HG02884 (cell line): ENCODE data around the gene STRN4.

Experiments used
- ATAC-seq: cut with Tn5 transposase; IDR thresholded peaks from one replicate; pipeline ENCODE4 v1.9.1; 2021; ENCODE audit warnings: mild to moderate bottlenecking, moderate library complexity; ENCODE audit not compliant: unreplicated experiment

STRN4 gene

DNA sequence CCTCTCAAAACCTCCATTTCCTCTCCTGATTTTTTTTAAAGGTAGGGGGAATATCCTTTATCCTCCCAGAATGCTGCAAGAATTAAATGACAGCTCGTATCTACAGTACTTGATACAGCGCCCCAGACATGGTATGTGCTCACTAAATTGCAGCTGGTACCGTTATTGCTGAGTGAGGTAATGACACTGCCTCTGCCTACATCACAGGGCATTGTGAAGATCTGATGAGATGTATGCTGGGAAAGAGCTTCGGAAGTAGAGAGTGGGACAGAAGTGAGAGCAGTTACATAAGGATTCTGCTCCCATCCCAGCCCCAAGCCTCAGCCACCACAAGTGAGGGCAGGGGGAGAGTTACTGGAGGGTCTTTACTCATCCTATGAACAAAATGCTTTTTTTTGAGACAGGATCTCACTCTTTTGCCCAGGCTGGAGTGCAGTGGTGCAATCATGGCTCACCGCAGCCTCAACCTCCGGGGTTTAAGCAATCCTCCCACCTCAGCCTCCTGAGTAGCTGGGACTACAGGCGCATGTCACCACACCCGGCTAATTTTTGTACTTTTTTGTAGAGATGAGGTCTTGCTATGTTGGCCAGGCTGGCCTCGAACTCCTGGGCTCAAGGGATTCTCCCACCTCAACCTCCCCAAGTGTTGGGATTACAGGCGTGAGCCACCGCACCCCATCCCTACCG, 2.1 kb downstream of the STRN4 start:
- no peak for ATAC-seq

DNA sequence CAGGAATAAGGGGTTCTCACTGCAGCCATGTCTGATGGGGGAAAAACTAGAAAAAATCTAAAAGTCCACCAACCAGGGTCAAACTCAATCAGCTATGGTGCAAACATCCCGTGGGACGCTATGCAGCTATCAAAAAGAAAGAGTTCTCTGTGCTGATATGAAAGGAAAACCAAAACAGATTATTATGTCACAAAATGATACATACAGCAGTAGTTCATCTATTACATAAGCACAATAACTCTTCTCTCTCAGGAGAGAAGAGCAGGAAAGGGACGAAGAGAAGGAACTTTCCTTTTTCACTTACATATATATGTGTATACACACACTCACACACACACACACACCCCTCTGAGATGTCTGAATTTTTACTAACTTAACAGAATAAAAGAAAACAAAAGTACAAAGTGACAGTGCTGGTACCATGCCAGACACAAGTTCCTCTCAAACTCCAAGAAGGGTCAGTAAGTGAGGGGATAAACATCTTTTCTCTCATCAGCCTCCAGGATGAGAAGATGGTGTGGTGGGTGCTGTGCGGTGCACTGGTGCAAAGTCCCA, 3.2 kb downstream of the STRN4 start:
- ATAC-seq, result no peak

DNA sequence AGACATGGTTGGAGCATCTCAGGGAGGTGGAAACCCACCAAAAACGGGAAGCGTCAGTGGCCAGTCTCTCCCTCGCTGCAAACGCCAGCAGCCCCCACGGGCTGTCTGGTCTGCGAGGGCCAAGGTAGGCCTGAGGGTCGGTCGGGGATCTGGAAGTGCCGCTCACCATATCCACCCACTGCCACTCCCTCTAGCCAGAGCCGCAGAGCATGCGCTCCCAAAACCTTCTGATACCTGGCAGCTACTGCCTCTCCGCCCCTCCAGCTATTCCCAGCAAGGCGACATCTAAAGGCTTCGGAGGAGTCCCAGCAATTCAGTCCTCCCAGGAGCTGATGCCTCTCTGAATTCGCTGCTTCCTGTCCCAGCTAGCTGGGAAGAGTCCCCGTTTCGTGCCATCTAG, 4.8 kb downstream of the STRN4 start:
- ATAC-seq, result no peak

DNA sequence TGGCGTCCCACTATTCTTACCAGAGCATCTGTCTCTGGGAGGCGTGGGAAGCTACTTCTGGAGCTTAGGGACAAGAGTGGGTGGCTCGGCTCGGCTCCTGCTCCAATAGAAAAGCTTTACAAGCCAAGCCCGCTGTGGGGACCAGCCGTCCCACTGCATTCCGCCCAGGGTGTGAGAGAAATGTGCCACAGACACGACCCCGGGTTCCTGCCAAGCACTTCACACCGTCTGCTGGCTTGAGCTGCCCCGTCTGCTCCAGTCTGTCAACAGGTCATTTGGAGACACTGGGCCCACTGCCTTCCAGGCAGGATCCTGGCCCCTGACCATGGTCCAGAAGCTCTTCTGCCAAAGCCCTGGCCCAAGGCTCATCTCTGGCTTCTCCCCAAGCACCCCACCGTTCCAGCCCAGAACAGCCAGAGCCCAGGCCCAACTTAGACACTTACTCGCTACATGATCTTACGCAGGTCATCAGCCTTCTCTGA, 6.9 kb downstream of the STRN4 start:
- ATAC-seq, result no peak

DNA sequence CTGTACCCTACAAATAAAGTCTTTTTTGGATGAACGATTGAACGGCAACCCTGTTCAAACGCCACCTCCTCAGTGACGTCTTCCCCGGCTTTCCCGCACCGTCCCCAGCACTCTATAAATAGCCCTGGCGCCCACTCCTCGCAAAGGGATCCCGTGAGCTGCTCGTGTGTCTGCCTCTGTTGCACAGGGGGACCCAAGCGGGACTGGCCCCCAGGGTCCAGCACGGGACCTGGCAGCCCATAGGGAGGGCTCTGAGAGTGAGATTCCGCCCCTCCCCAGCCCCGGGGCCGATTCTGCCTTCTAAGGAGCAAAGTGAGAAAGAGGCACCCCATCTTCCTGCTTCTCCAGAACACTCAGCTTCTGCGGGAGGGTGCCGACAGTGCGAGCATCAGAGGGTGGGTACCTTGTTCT, 8.5 kb downstream of the STRN4 start:
- no peak for ATAC-seq

DNA sequence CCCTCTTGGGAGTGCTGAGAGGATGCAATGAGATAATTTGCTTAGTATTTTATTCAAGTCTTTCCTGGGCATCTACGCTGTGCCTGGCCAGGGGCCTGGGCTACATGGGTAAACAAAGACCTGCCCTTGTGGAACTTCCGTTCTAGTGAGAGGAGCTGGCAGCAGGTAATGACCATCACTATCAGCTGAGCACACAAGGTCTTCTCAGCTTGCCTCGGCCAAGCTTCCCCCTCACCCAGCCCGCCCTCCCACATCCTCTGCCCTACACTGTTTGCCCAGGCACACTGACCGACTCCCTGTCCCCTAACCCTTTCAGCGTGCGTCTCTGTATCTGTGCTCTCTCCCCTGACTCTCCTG, 9.0 kb downstream of the STRN4 start:
- no peak for ATAC-seq

DNA sequence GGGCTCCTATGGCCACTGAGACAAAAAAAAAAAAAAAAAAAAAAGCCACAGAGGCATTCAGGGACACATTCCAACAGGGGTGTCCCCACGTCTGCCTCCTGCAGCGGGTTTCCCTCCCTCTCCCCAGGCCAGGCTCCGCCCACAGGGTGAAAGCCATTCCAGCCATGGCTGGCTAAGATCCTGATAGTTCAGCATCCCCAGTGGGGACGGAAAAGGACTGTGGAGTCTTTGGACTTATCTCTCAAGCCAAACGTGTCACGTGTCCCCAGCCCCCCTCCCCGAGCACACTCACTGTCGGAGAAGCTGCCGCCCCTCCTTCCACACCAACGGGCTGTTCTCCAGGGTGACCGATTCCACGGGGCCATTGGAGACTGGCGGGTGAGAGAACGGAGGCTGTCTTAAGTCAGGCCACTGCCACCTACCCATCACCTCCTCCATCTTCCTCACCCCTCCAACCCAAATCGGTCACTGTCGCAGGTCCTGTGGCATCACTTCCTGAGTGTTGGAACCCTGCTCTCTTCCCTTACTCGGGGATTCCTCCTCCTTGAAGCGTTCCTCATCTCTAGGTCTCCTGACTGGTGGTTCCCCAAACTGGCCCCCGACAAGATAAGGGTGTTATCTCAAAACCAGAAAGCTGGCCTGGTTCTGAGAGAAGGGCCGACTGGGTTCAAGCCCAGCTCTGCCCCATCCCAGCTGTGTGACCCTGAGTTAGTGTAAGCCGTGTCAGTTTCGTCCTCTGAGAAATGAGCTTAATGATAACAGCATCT, 9.5 kb downstream of the STRN4 start:
- no peak for ATAC-seq

DNA sequence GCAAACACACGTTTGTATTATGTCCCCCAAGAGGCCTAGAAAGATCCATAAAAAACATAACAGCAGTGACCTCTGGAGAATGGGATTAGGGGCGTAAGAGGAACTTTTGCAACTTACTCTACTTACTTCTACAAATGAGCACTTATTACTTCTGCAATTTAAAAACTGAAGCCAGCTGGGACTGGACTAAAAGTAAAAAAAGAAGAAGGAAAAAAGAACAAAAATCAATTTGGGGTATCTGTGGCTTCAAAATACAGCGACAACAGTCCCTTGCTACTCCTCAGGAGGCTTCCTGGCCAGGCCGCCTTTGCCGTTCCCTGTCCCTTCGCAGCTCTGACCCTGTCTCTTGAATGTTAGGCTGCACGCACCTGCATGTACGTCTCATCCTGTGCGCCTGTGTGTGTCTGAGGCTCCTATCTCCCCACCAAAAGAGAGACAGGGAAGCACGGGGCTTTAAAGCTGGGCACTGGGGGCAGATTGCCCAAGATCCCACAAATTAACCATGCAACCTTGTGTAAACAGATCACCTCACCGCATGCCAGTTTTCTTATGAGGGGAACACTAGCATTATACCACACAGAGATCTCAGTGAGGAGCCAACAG, 12.5 kb downstream of the STRN4 start:
- ATAC-seq, result no peak

DNA sequence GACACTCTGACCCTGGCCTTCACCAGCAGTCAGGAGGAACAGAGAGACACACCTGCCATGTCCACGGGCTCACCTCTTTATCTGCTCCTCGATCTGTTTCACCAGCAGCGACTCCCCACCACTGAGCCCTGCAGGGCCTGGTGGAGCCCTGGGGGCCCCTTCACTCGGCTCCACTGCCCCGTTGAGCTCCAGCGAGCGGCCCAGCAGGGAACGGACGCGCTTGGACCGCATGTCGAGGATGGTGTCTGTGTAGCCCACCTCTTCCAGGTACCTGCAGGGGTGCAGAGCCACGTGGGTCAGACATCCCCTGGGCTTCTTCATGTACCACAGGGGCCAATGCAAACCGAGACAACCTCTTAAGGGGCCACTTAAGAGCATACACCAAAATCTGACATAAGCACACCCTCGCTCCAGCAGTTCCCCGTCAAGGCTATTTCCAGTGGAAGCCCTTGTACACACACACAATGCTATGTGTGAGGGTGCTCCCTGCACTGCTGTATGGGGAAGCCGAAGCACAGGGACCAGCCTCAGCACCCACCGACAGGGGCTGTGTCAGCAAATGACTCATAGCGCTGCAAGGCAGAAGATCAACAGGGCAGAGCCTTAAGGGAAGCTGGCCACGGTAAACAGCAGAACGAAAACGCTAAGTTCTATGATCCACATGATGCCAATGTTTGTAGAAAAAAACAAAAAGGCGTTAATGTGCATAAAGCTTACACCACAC, 13.1 kb downstream of the STRN4 start:
- ATAC-seq, result no peak

DNA sequence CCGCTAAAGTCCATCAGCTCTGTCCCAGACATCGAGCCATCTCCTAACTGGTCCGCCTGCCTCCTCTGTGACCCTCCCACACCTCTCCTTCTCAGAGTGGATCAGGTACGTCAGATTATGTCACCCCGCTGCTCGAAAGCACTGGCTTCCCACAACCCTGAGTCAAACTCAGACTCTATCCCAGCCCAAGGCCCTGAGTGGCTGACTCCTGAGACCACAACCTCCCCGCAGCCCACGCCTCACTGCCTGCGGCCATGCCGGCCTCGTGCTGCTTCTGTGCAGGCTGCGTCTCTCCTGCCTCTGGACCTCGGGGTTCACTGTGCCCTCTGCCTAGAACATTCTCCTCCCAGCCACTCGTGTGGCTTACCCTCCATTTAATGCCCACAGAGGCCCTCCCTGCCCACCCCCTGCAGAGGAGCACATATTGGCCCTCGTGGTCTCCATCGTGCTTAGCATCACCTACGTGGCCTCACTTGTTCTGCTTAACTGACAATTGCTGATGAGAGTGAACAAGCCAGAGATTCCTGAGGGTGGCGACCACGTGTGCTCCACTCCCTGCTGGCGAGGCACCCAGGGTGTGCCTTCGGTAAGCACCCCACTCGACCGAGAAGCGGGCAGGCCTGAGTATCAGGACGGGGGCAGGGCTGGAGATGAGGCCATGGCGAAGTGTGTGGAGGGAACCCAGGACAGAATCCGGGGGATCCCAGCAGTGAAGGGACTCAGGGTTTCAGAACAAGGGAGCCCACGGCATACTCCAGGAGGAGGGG, 13.9 kb downstream of the STRN4 start:
- no peak for ATAC-seq

DNA sequence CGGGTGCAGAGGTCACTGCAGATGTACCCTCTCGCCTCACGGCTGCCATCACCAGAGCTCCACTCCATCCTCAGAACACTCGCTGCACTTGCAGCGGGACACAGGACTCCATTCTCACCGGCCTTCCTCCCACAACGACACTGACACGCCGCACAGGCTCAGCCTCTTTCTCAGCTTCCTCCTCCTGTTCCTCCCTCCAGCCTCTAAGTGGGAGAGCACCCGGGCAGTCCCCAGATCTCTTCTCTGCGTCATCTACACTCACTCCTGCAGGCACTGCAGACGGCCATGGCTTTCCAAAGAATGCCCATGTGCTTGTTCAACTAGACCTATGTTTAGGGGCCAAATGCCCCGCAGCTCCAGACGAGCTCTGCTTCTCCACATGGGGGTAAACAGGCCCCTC, 14.7 kb downstream of the STRN4 start:
- ATAC-seq, result no peak

DNA sequence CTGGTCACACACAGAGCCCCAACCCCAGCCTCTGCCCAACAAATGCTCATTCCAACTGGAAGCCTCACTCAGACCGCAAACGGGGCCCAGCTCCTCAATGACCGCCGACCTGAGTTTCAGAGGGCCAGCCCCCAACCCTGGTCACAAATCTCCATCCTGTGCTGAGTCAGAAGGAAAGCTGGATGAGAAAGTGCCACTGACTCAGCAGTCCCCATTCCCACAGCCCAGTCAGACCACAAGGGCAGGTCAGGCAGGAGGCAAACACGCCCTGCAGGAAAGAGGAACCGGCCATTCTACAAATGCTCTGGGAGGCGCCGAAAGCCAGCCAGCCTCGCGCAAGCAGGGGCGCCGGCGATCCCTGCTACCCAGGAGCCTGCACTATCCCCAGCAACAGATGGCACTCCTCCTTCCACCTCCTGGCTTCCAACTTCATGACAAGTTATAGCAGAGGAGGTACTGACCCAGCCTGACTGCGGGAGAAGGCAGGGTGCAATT, 15.2 kb downstream of the STRN4 start:
- no peak for ATAC-seq

DNA sequence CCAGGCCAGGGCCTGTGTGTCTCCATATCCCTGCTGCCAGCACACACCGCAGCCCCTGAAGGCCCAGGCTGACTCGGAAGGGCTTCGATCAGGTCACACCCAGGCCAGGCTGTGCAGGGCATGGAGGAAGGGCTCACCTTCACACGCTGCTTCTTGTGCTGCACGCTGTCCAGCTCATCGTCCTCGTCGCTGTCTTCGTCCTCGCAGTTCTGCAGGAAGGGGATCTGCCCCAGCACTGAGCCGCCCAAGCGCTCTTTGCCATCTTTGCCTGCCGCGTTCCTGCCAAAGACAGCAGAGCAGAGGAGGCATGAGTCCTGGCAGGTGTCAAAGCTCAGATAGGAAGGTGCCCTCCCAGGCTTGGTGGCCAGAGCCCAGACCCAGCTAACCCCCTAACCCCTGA, 15.7 kb downstream of the STRN4 start:
- ATAC-seq, result no peak

DNA sequence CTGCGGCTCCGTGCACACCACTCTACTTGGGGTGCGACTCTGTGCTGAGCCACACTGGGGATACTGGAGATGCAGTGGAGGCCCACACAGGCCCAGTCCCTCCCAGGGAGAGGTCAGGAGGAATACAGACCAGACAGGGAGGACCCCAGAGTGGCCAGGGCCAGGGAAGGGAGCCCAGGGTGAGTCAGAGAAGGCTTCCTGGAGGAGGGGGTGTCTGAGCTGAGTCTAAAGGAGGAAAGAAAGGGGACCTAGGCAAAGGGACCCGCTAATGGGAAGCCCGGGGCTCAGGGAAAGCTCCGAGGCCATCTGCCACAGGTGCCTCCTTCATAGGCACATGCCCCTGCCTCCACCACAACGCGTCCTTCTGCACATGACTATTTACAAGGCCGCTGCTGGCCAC, 16.1 kb downstream of the STRN4 start:
- ATAC-seq, result no peak

DNA sequence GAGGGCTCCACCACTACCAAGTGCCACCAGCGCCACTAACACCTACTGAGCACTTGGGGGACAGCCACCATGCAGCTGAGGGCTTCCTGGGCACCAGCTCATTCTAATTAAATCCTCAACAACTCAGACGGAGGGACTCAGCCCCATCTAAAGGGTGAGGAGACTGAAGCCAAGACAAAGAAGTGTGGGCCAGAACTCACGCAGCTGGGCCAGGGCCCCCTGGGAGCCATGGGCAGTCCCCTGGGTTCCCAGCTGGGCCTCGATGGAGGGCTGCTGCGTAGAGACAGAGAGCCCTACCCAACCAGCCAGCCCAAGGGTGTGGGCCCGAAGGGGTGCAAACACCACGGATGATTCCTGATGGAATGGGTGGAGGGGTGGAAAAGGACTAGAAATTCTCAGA, 16.6 kb downstream of the STRN4 start:
- no peak for ATAC-seq

DNA sequence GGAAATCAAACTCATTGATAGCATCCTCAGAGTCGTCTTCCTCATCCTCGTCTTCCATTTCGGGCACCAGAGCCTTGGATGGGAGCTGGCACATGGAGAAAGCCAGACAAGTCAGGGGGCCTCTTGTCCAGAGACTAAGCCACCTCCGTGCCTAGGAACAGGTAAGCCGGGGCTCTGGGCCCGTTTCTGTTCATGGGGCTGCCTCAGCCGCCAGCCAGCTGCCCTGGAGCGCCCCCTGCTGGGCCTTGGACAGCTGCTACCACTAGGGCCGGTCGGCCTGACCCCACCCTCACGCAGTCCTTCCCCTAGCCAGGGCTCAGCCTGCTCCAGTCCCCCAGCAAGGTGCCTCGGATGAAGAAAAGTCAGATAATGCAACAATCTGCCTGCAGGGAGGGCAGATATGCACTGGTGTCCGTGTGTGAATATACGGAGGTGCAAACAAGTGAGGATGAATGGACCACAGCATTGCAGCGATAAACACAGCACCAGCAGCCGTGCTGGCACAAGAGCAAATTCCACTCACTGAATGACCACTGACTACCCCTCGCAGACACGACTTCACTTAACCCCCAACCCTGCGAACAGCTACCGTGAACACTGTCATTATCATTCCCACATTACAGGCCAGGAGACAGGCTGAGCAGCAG, 17.4 kb downstream of the STRN4 start:
- ATAC-seq, result no peak

DNA sequence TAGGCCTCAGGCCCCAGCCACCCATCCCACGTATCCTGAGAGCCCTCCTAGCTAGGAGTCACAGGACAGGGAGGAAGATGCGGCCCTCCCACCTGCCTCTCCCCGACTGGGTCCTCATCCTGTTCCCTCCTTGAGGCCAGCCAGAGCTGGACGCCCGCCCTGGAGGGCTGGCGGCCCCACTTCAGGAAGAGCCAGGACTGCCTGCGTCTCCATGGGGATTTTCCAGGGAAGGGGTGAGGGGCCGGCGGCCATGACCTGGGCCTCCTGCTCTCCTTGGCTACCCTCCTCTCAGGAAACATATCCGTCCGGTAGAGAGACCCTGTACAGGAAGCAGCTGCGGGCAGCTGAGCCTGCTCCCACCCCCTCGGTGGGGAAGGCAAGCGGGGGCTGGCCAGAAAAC, 18.0 kb downstream of the STRN4 start:
- no peak for ATAC-seq

DNA sequence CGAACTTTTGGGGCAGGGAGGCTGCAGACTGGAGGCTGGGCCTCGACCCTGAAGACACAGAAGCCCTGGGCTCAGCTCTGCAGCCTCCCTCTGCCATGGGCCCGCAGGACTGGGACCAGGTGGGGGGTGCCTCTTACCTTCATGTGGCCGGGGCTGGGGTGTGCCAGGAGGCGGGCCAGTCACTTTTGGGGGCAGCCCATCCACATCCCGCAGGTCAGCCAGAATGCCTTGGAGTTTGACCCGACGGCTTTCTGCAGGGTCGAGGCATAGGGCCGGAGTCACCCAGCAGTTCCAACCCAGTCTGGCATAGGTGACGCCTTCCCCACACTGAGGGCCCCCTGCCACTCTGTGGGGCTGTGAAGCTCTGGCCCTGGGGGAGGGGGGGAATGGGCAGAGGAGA, 18.5 kb downstream of the STRN4 start:
- ATAC-seq, result no peak

DNA sequence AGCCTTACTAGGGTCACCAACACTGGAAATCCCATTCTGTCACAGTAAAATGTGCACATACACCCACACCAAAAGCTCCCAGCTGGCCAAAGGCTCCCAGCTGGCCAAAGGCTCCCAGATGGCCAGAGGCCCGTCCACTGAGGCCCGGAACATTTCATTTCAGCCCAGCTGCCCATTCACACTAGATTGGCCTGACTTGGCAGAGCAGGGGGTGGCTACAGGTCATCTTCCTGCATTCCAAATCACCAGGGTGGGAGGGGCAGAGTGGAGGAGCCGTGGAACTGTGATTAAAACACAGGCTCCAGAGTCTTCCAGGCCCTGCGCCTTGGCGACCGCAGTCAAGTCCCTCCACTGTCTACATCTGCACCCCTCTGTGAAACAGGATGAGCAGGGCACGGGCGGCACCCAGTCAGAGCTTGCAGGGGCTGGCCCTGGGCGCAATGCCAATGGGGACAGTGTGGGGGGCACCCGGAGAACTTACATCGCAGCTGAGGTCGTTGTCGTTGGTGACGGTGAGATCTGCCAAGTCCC, 19.2 kb downstream of the STRN4 start:
- ATAC-seq, result no peak

DNA sequence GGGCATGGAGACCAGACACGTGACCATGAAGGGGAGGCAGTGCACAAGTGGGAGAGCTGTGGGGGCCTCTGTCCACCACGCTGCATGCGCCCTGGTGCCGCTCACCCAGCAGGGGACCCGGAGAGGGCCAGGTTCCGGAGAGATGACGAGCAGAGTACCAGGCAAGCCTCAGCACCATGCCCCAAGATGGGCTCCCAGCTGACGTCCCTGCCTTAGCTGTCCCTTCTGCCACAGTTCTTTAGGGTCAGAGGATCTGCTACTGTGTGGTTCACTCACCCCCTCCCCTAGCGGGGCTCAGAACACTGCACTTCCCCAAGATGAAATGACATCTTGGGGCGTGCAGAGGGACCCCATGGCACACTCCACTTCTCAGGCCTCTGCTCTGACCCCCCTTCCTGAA, 19.7 kb downstream of the STRN4 start:
- no peak for ATAC-seq
